DOHH2 (cell line): ENCODE results near the gene EEF2KMT.
"Not testable (repeated sequence)": the region's sequence is repeated elsewhere in the genome, so short reads cannot be mapped to it uniquely, and the experiment has no call there.

Experiments
- H3F3A ChIP-seq: fragments of 200-600 bp; sonication (generic), shearing (Covaris generic); 2 replicates; pipeline ENCODE4 v1.6.0; 2016; ENCODE audit warnings: antibody characterized with exemption, mild to moderate bottlenecking; ENCODE audit not compliant: control insufficient read depth, insufficient read depth
- H3K27ac ChIP-seq: fragments of 200-600 bp; sonication (generic); 2 replicates; pipeline ENCODE4 v1.5.1; 2014; ENCODE audit warnings: low read depth, mild to moderate bottlenecking, low read length, moderate library complexity
- H3K27me3 ChIP-seq: fragments of 200-600 bp; sonication (generic); 2 replicates; pipeline ENCODE4 v1.6.1; 2014; ENCODE audit warnings: mild to moderate bottlenecking, low read length, mixed read lengths; ENCODE audit not compliant: control insufficient read depth
- H3K36me3 ChIP-seq: fragments of 200-600 bp; sonication (generic); 2 replicates; pipeline ENCODE4 v1.6.1; 2014; ENCODE audit warnings: mild to moderate bottlenecking, low read length, moderate library complexity, mixed read lengths; ENCODE audit not compliant: control insufficient read depth
- H3K4me1 ChIP-seq: fragments of 200-600 bp; sonication (generic); 2 replicates; pipeline ENCODE4 v1.6.1; 2014; ENCODE audit warnings: mild to moderate bottlenecking, low read length, mixed read lengths; ENCODE audit not compliant: control insufficient read depth
- H3K4me2 ChIP-seq: fragments of 200-600 bp; sonication (generic); 2 replicates; pipeline ENCODE4 v1.6.0; 2014; ENCODE audit warnings: mild to moderate bottlenecking, low read length, moderate library complexity
- H3K4me3 ChIP-seq: fragments of 200-600 bp; sonication (generic); 2 replicates; pipeline ENCODE4 v1.5.1; 2014; ENCODE audit warnings: mild to moderate bottlenecking, low read length, mixed read lengths
- H3K79me2 ChIP-seq: fragments of 200-600 bp; sonication (generic); 2 replicates; pipeline ENCODE4 v1.6.1; 2014; ENCODE audit warnings: mild to moderate bottlenecking, low read length, mixed read lengths; ENCODE audit not compliant: control insufficient read depth
- H3K9me2 ChIP-seq: fragments of 200-600 bp; sonication (generic); replicated peaks from 2 replicates; pipeline ENCODE4 v1.6.1; 2014; ENCODE audit warnings: mild to moderate bottlenecking, low read length, mixed read lengths; ENCODE audit not compliant: control insufficient read depth
- H3K9me3 ChIP-seq: fragments of 200-600 bp; sonication (generic); 2 replicates; pipeline ENCODE4 v1.6.1; 2014; ENCODE audit warnings: antibody characterized with exemption, low read length, mixed read lengths; ENCODE audit not compliant: control insufficient read depth, insufficient read depth
- H4K20me1 ChIP-seq: fragments of 200-600 bp; sonication (generic); 2 replicates; pipeline ENCODE4 v1.6.0; 2014; ENCODE audit warnings: low read depth, mild to moderate bottlenecking, antibody characterized with exemption, low read length, moderate library complexity; ENCODE audit not compliant: control insufficient read depth, insufficient read depth
- CTCF ChIP-seq: fragments of 200-600 bp; sonication (generic); IDR thresholded peaks from one replicate; pipeline ENCODE4 v1.5.1; 2014; ENCODE audit warnings: antibody characterized with exemption, mild to moderate bottlenecking, low read depth, low read length; ENCODE audit not compliant: poor library complexity, severe bottlenecking
- EZH2phosphoT487 ChIP-seq: fragments of 200-600 bp; sonication (generic); IDR thresholded peaks from 2 replicates; pipeline ENCODE4 v1.6.1; 2017; ENCODE audit warnings: borderline replicate concordance, mild to moderate bottlenecking, antibody characterized with exemption, low read length, moderate library complexity, mixed read lengths

The EEF2KMT gene

GRCh38 chr16:5131467-5132004 lies 33.9 kb upstream of the EEF2KMT start:
- not testable (repeated sequence) for H3K27me3 ChIP-seq, H3K27ac ChIP-seq, H3F3A ChIP-seq, H3K9me3 ChIP-seq, H4K20me1 ChIP-seq, H3K4me3 ChIP-seq, H3K9me2 ChIP-seq, H3K36me3 ChIP-seq, H3K4me2 ChIP-seq, H3K4me1 ChIP-seq, H3K79me2 ChIP-seq

GRCh38 chr16:5117300-5118087 lies 19.9 kb upstream of the EEF2KMT start:
- not testable (repeated sequence) for H3K36me3 ChIP-seq, H3F3A ChIP-seq, H3K27ac ChIP-seq, H3K4me2 ChIP-seq, H3K9me2 ChIP-seq, H3K4me3 ChIP-seq, H3K9me3 ChIP-seq, H3K4me1 ChIP-seq, H3K79me2 ChIP-seq, H3K27me3 ChIP-seq, H4K20me1 ChIP-seq

- not testable (repeated sequence) for H3F3A ChIP-seq, H3K4me2 ChIP-seq, H3K36me3 ChIP-seq, H3K9me2 ChIP-seq, H3K27ac ChIP-seq, H3K4me1 ChIP-seq, H3K79me2 ChIP-seq, H3K9me3 ChIP-seq, H3K27me3 ChIP-seq, H4K20me1 ChIP-seq, H3K4me3 ChIP-seq
These were observed 19.2 kb upstream of the EEF2KMT start for GRCh38 chr16:5116780-5117295.

GRCh38 chr16:5110933-5111332 lies 13.3 kb upstream of the EEF2KMT start:
- H3K9me3 ChIP-seq, H3K4me2 ChIP-seq, H3K27me3 ChIP-seq, H3K9me2 ChIP-seq, H3K79me2 ChIP-seq, H3K4me3 ChIP-seq, H3K36me3 ChIP-seq, H4K20me1 ChIP-seq, H3K27ac ChIP-seq, H3F3A ChIP-seq, H3K4me1 ChIP-seq: not testable (repeated sequence)

- TF ChIP-seq EZH2phosphoT487 (no peak), CTCF (no peak)
These were observed 11.0 kb upstream of the EEF2KMT start for GRCh38 chr16:5108505-5109158.

GRCh38 chr16:5105039-5105438 lies 7.4 kb upstream of the EEF2KMT start:
- not testable (repeated sequence) for H3K27me3 ChIP-seq, H3K27ac ChIP-seq, H3K4me2 ChIP-seq, H3K9me2 ChIP-seq, H4K20me1 ChIP-seq, H3K36me3 ChIP-seq, H3K4me1 ChIP-seq, H3K79me2 ChIP-seq, H3K4me3 ChIP-seq, H3F3A ChIP-seq, H3K9me3 ChIP-seq

More at GRCh38 chr16:5108505-5109158, 11.0 kb upstream of the EEF2KMT start:
- no peak overlapping the region for H3K4me3 ChIP-seq
- no peaks in the 10 kb centered on the region for H4K20me1 ChIP-seq
- no peaks in the 10 kb centered on the region for H3F3A ChIP-seq
- no peaks in the 10 kb centered on the region for H3K79me2 ChIP-seq
- H3K27ac ChIP-seq, result no peak overlapping the region
- no peaks in the 10 kb centered on the region for H3K9me3 ChIP-seq
- H3K9me2 ChIP-seq, result no peaks in the 10 kb centered on the region
- no peak overlapping the region for H3K4me2 ChIP-seq
- H3K27me3 ChIP-seq, result no peaks in the 10 kb centered on the region
- no peaks in the 10 kb centered on the region for H3K36me3 ChIP-seq
- H3K4me1 ChIP-seq, result no peaks in the 10 kb centered on the region

- not testable (repeated sequence) for H3K9me3 ChIP-seq, H4K20me1 ChIP-seq, H3K36me3 ChIP-seq, H3K4me1 ChIP-seq, H3K4me3 ChIP-seq, H3K27ac ChIP-seq, H3F3A ChIP-seq, H3K79me2 ChIP-seq, H3K4me2 ChIP-seq, H3K27me3 ChIP-seq, H3K9me2 ChIP-seq
These were observed 5.9 kb upstream of the EEF2KMT start for GRCh38 chr16:5103296-5104032.
